ENCODE results near the gene AKAP5. TPM values are rescaled to one million over a fixed set of nuclear protein-coding genes. Genes with fewer than 3 reads are reported as not detected.

The AKAP5 gene
- total and polyA plus RNA-seq, 2 donors (not counting 1 experiment from before 2014, with no cell fraction given), result 0.21 to 1.4 TPM

DNA sequence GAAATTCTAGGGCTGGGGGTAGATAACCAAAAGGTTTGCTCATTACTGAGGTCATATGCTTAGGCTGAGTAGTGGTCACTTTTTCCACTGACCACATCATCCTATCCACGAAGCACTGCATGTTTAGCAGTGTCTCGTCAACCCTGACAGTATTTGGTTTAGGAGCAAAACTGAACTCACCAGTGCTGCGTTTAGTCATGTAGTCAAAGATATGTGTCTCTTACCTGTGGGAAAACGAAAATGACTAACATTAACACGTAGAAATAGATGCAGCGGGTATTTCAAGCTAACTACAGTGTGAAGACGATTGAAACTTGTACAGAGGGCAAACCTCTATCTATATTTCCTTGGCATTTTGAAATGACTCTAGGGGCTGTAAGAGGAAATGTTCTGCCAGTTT lies 42.5 kb upstream of the AKAP5 start:
- WGBS (ENCODE audit: insufficient coverage), result 90% methylated on average over 4 of the region's 7 CpGs
- Histone ChIP-seq H3K27me3 (replicated peaks in 1 of 4; ENCODE audit: control extremely low read depth in 1 of 4, control insufficient read depth in 3 of 4, insufficient read depth in 4 of 4, low read length in 3 of 4) (no peaks in the 10 kb centered on the region), H3K4me1 (ENCODE audit: control insufficient read depth in 2 of 2, insufficient read depth in 2 of 2, low read length in 2 of 2) (no peaks in the 10 kb centered on the region), H3K4me3 (ENCODE audit: control extremely low read depth in 1 of 5, extremely low read depth in 1 of 5, insufficient read depth in 1 of 5, low read depth in 2 of 5, low read length in 4 of 5) (no peak overlapping the region), H3K27ac (ENCODE audit: low read length in 2 of 2) (no peak overlapping the region), H3K9ac (ENCODE audit: low read length) (no peak overlapping the region), H4K20me1 (ENCODE audit: control insufficient read depth, insufficient read depth, low read length, poor library complexity, severe bottlenecking) (no peaks in the 10 kb centered on the region), H3K9me3 (ENCODE audit: control extremely low read depth in 1 of 3, control insufficient read depth in 2 of 3, insufficient read depth in 1 of 3, low read length in 2 of 3) (no peaks in the 10 kb centered on the region), H3K4me2 (replicated peaks; ENCODE audit: low read depth, low read length, poor library complexity, severe bottlenecking) (no peak overlapping the region), H3K79me2 (ENCODE audit: control insufficient read depth, insufficient read depth, low read length) (no peaks in the 10 kb centered on the region), H3K36me3 (replicated peaks in 1 of 2; ENCODE audit: control extremely low read depth in 1 of 2, control insufficient read depth in 1 of 2, extremely low read depth in 1 of 2, insufficient read depth in 2 of 2, low read length in 1 of 2) (peaks cover 13 to 64% of the 10 kb centered on the region in 2 experiments), H2AFZ (ENCODE audit: insufficient read depth, low read depth, low read length, poor library complexity, severe bottlenecking) (no peak overlapping the region)
- Mint-ChIP-seq H3K4me1 (no peaks in the 10 kb centered on the region), H3K4me3 (no peak overlapping the region), H3K27ac (no peak overlapping the region), H3K9me3 (ENCODE audit: insufficient read depth) (no peaks in the 10 kb centered on the region), H3K27me3 (no peaks in the 10 kb centered on the region)
- intact Hi-C loops (cut with micrococcal nuclease), result no loop called here
- ATAC-seq (ENCODE audit: low read depth) (no peak), DNase-seq (no peak)
- ChIA-PET POLR2A (no interaction called here), CTCF (interaction anchor here (1.2 to 17.5 kb wide), 3 partner anchors 10 to 54 kb away, joined by 3 to 255 read pairs (median 4); no protein-coding TSS in a partner anchor)
- TF ChIP-seq EZH2 (IDR thresholded peaks at IDR 0.05; ENCODE audit: borderline replicate concordance, insufficient read depth, low read depth, low read length, poor library complexity, severe bottlenecking) (no peak), CTCF (IDR thresholded peaks at IDR 0.05) (no peak)

DNA sequence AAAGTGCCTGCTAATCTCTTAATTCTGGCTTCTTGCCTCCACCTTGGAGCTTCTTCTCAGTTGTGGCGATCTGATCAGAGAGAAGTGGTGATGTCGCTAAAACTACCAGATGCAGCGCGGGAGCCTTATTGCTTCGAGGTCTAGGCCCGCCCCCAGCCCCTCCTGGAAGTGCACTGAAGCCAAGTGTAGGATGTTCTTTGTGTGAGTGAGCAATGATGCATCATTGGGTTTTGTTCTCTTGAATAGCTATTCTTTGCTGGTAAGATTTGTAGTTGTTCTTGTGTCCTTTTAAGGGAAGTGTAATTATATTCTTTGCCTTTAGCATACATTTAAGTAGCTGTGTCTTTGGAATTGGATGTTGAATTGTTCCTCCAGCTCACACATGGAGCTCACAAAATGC lies 41.3 kb upstream of the AKAP5 start:
- H3K9ac ChIP-seq (ENCODE audit: low read length), result no peak overlapping the region
- no peak overlapping the region for H3K4me3 Mint-ChIP-seq
- no peaks in the 10 kb centered on the region for H4K20me1 ChIP-seq (ENCODE audit: control insufficient read depth, insufficient read depth, low read length, poor library complexity, severe bottlenecking)
- H3K4me1 Mint-ChIP-seq, result no peaks in the 10 kb centered on the region
- no peaks in the 10 kb centered on the region for H3K9me3 Mint-ChIP-seq (ENCODE audit: insufficient read depth)
- ChIA-PET CTCF (interaction anchor here (1.0 to 17.5 kb wide), 5 partner anchors 8 to 52 kb away, joined by 3 to 255 read pairs (median 4); no protein-coding TSS in a partner anchor), POLR2A (no interaction called here)
- intact Hi-C loops (cut with micrococcal nuclease), result no loop called here
- H3K4me1 ChIP-seq (ENCODE audit: control insufficient read depth in 2 of 2, insufficient read depth in 2 of 2, low read length in 2 of 2), result no peaks in the 10 kb centered on the region
- H3K36me3 ChIP-seq (replicated peaks in 1 of 2; ENCODE audit: control extremely low read depth in 1 of 2, control insufficient read depth in 1 of 2, extremely low read depth in 1 of 2, insufficient read depth in 2 of 2, low read length in 1 of 2), result peaks cover 13 to 67% of the 10 kb centered on the region in 2 experiments
- H3K4me2 ChIP-seq (replicated peaks; ENCODE audit: low read depth, low read length, poor library complexity, severe bottlenecking), result no peak overlapping the region
- ATAC-seq (ENCODE audit: low read depth) (no peak), DNase-seq (no peak)
- no peaks in the 10 kb centered on the region for H3K9me3 ChIP-seq (ENCODE audit: control extremely low read depth in 1 of 3, control insufficient read depth in 2 of 3, insufficient read depth in 1 of 3, low read length in 2 of 3)
- WGBS (ENCODE audit: insufficient coverage), result 100% methylated on average over 6 of the region's 6 CpGs
- no peak overlapping the region for H3K4me3 ChIP-seq (ENCODE audit: control extremely low read depth in 1 of 5, extremely low read depth in 1 of 5, insufficient read depth in 1 of 5, low read depth in 2 of 5, low read length in 4 of 5)
- no peak overlapping the region for H3K27ac Mint-ChIP-seq
- H3K27ac ChIP-seq (ENCODE audit: low read length in 2 of 2), result no peak overlapping the region
- H2AFZ ChIP-seq (ENCODE audit: insufficient read depth, low read depth, low read length, poor library complexity, severe bottlenecking), result no peak overlapping the region
- no peaks in the 10 kb centered on the region for H3K79me2 ChIP-seq (ENCODE audit: control insufficient read depth, insufficient read depth, low read length)
- H3K27me3 ChIP-seq (replicated peaks in 1 of 4; ENCODE audit: control extremely low read depth in 1 of 4, control insufficient read depth in 3 of 4, insufficient read depth in 4 of 4, low read length in 3 of 4), result no peaks in the 10 kb centered on the region
- no peaks in the 10 kb centered on the region for H3K27me3 Mint-ChIP-seq
- TF ChIP-seq CTCF (IDR thresholded peaks at IDR 0.05) (no peak), EZH2 (IDR thresholded peaks at IDR 0.05; ENCODE audit: borderline replicate concordance, insufficient read depth, low read depth, low read length, poor library complexity, severe bottlenecking) (no peak)
